Trophoblast cell (in vitro differentiated cells and primary cell): ENCODE measurements around the gene MAP2.

Experiments
- DNase-seq, 2 donors: peaks; one replicate each; pipeline ENCODE4 v3.0.0-alpha.2; 2016
- H2AFZ ChIP-seq: 2 replicates; pipeline ENCODE4 v1.6.1; 2013; ENCODE audit warnings: low read length, moderate library complexity, mild to moderate bottlenecking; ENCODE audit not compliant: insufficient read depth, poor library complexity
- H2AK5ac ChIP-seq: 2 replicates; pipeline ENCODE4 v1.6.1; 2013; ENCODE audit warnings: mild to moderate bottlenecking, low read length
- H2BK120ac ChIP-seq: 2 replicates; pipeline ENCODE4 v1.6.1; 2013; ENCODE audit warnings: low read length, mild to moderate bottlenecking, moderate library complexity; ENCODE audit not compliant: insufficient read depth, poor library complexity
- H2BK12ac ChIP-seq: 2 replicates; pipeline ENCODE4 v1.6.1; 2013; ENCODE audit warnings: mild to moderate bottlenecking, low read length, moderate library complexity
- H2BK5ac ChIP-seq: 2 replicates; pipeline ENCODE4 v1.6.1; 2013; ENCODE audit warnings: low read length, low read depth, moderate library complexity, mild to moderate bottlenecking; ENCODE audit not compliant: poor library complexity
- H3K14ac ChIP-seq: 2 replicates; pipeline ENCODE4 v1.6.1; 2013; ENCODE audit warnings: mild to moderate bottlenecking, low read length
- H3K18ac ChIP-seq: 2 replicates; pipeline ENCODE4 v1.6.1; 2013; ENCODE audit warnings: mild to moderate bottlenecking, low read length
- H3K23ac ChIP-seq: 2 replicates; pipeline ENCODE4 v1.6.1; 2013; ENCODE audit warnings: low read length
- H3K27ac ChIP-seq: 2 replicates; pipeline ENCODE4 v1.5.1; 2013; ENCODE audit warnings: low read depth, mild to moderate bottlenecking, inconsistent platforms, low read length, moderate library complexity
- H3K27me3 ChIP-seq: 2 replicates; pipeline ENCODE4 v1.6.1; 2013; ENCODE audit warnings: inconsistent platforms, mild to moderate bottlenecking, low read length, moderate library complexity; ENCODE audit not compliant: insufficient read depth
- H3K36me3 ChIP-seq, 2 experiments: 1 replicate in 1 of 2; 2 replicates in 1 of 2; pipeline ENCODE4 v1.6.1; 2013; ENCODE audit warnings: low read length in 2 of 2, mild to moderate bottlenecking in 2 of 2, moderate library complexity in 1 of 2; ENCODE audit not compliant: insufficient read depth in 2 of 2, control insufficient read depth in 1 of 2
- H3K4ac ChIP-seq: 2 replicates; pipeline ENCODE4 v1.6.1; 2013; ENCODE audit warnings: low read depth, mild to moderate bottlenecking, low read length, moderate library complexity
- H3K4me1 ChIP-seq, 2 experiments: 1 replicate in 1 of 2; 2 replicates in 1 of 2; pipeline ENCODE4 v1.6.1; 2013; ENCODE audit warnings: low read length in 2 of 2, mild to moderate bottlenecking in 2 of 2, moderate library complexity in 1 of 2; ENCODE audit not compliant: insufficient read depth in 2 of 2, control insufficient read depth in 1 of 2
- H3K4me2 ChIP-seq: 2 replicates; pipeline ENCODE4 v1.6.1; 2013; ENCODE audit warnings: inconsistent platforms, mild to moderate bottlenecking, low read length, moderate library complexity
- H3K4me3 ChIP-seq: 2 replicates; pipeline ENCODE4 v1.5.1; 2013; ENCODE audit warnings: mild to moderate bottlenecking, low read depth, low read length, inconsistent platforms
- H3K79me1 ChIP-seq: one replicate; pipeline ENCODE4 v1.6.1; 2013; ENCODE audit warnings: low read length
- H3K79me2 ChIP-seq: 2 replicates; pipeline ENCODE4 v1.6.1; 2013; ENCODE audit warnings: low read length, mild to moderate bottlenecking; ENCODE audit not compliant: control insufficient read depth, insufficient read depth, poor library complexity
- H3K9ac ChIP-seq: 2 replicates; pipeline ENCODE4 v1.6.1; 2013; ENCODE audit warnings: mild to moderate bottlenecking, low read length
- H3K9me3 ChIP-seq: 2 replicates; pipeline ENCODE4 v1.6.1; 2013; ENCODE audit warnings: low read depth, mild to moderate bottlenecking, control low read depth, inconsistent platforms, low read length; ENCODE audit not compliant: insufficient read depth
- H4K12ac ChIP-seq: 2 replicates; pipeline ENCODE4 v1.6.1; 2013; ENCODE audit warnings: low read depth, mild to moderate bottlenecking, low read length, moderate library complexity
- H4K8ac ChIP-seq: 2 replicates; pipeline ENCODE4 v1.6.1; 2013; ENCODE audit warnings: low read depth, mild to moderate bottlenecking, low read length, moderate library complexity
- H4K91ac ChIP-seq: one replicate; pipeline ENCODE4 v1.6.1; 2013; ENCODE audit warnings: low read depth, mild to moderate bottlenecking, low read length, moderate library complexity
- WGBS: extraction: QIAGEN DNeasy Blood & Tissue Kit; methylation state at CpG from one replicate; pipeline ENCODE4 v1.1.7; 2013; ENCODE audit warnings: missing lambda C conversion rate; ENCODE audit not compliant: insufficient read length, insufficient coverage; ENCODE audit errors: extremely low coverage; 5-methylcytosine and 5-hydroxymethylcytosine counted together

The MAP2 gene

GRCh38 chr2:209680596-209680995 is 256.7 kb downstream of the MAP2 start:
- no peaks in the 10 kb centered on the region for H3K4me1 ChIP-seq
- WGBS = no CpG with 5 or more reads among the region's 1 CpG

GRCh38 chr2:209681201-209681735 is 257.4 kb downstream of the MAP2 start:
- Histone ChIP-seq H4K91ac (no peak overlapping the region), H3K9me3 (no peaks in the 10 kb centered on the region), H3K23ac (no peak overlapping the region), H3K18ac (no peak overlapping the region), H3K4me3 (no peak overlapping the region), H2BK5ac (no peak overlapping the region), H2BK120ac (no peak overlapping the region), H2BK12ac (no peak overlapping the region), H4K12ac (no peak overlapping the region), H2AK5ac (no peak overlapping the region), H3K36me3 (no peaks in the 10 kb centered on the region), H3K9ac (no peak overlapping the region), H3K4me2 (no peak overlapping the region), H3K14ac (no peak overlapping the region), H3K79me2 (no peaks in the 10 kb centered on the region), H3K27me3 (no peaks in the 10 kb centered on the region), H3K27ac (no peak overlapping the region), H4K8ac (no peak overlapping the region), H3K4me1 (no peaks in the 10 kb centered on the region), H3K79me1 (no peaks in the 10 kb centered on the region), H3K4ac (no peak overlapping the region), H2AFZ (no peak overlapping the region)
- DNase-seq = no peak
- WGBS = no CpG with 5 or more reads among the region's 1 CpG

More at GRCh38 chr2:209680596-209680995, 256.7 kb downstream of the MAP2 start:
- Histone ChIP-seq H3K14ac (no peak overlapping the region), H4K8ac (no peak overlapping the region), H2AK5ac (no peak overlapping the region), H3K27ac (no peak overlapping the region), H3K4ac (no peak overlapping the region), H3K23ac (no peak overlapping the region), H2BK5ac (no peak overlapping the region), H3K79me1 (no peaks in the 10 kb centered on the region), H3K9ac (no peak overlapping the region), H4K91ac (no peak overlapping the region), H2BK120ac (no peak overlapping the region), H2AFZ (no peak overlapping the region), H3K27me3 (no peaks in the 10 kb centered on the region), H3K4me2 (no peak overlapping the region), H2BK12ac (no peak overlapping the region), H3K18ac (no peak overlapping the region), H3K36me3 (no peaks in the 10 kb centered on the region), H3K9me3 (no peaks in the 10 kb centered on the region), H4K12ac (no peak overlapping the region), H3K79me2 (no peaks in the 10 kb centered on the region), H3K4me3 (no peak overlapping the region)
- DNase-seq = no peak

GRCh38 chr2:209682646-209683045 is 258.8 kb downstream of the MAP2 start:
- no peak overlapping the region for H3K23ac ChIP-seq
- no peaks in the 10 kb centered on the region for H3K9me3 ChIP-seq
- no peak overlapping the region for H3K27ac ChIP-seq
- H3K79me1 ChIP-seq = no peaks in the 10 kb centered on the region
- no peak overlapping the region for H3K18ac ChIP-seq
- no peak overlapping the region for H4K12ac ChIP-seq
- no peak overlapping the region for H2BK12ac ChIP-seq
- no peaks in the 10 kb centered on the region for H3K27me3 ChIP-seq
- DNase-seq = no peak
- no peak overlapping the region for H2BK5ac ChIP-seq
- no peak overlapping the region for H3K4ac ChIP-seq
- WGBS = no CpG with 5 or more reads among the region's 4 CpGs
- no peak overlapping the region for H3K14ac ChIP-seq
- no peak overlapping the region for H2AK5ac ChIP-seq
- H3K4me2 ChIP-seq = no peak overlapping the region
- no peak overlapping the region for H3K4me3 ChIP-seq
- H3K4me1 ChIP-seq = no peaks in the 10 kb centered on the region
- no peak overlapping the region for H4K8ac ChIP-seq
- H2BK120ac ChIP-seq = no peak overlapping the region
- no peaks in the 10 kb centered on the region for H3K79me2 ChIP-seq
- no peak overlapping the region for H2AFZ ChIP-seq
- no peak overlapping the region for H4K91ac ChIP-seq
- H3K36me3 ChIP-seq = no peaks in the 10 kb centered on the region
- H3K9ac ChIP-seq = no peak overlapping the region

GRCh38 chr2:209685340-209685739 is 261.5 kb downstream of the MAP2 start:
- H2AK5ac ChIP-seq = no peak overlapping the region
- H3K9me3 ChIP-seq = no peaks in the 10 kb centered on the region
- no peaks in the 10 kb centered on the region for H3K79me2 ChIP-seq
- DNase-seq = no peak
- no peak overlapping the region for H3K23ac ChIP-seq
- H2BK5ac ChIP-seq = no peak overlapping the region
- H3K27ac ChIP-seq = no peak overlapping the region
- no peak overlapping the region for H3K4me2 ChIP-seq
- H3K18ac ChIP-seq = no peak overlapping the region
- no peak overlapping the region for H2AFZ ChIP-seq
- no peak overlapping the region for H3K4ac ChIP-seq
- H4K91ac ChIP-seq = no peak overlapping the region
- H2BK12ac ChIP-seq = no peak overlapping the region
- H3K4me1 ChIP-seq = no peaks in the 10 kb centered on the region
- H3K27me3 ChIP-seq = no peaks in the 10 kb centered on the region
- no peak overlapping the region for H3K9ac ChIP-seq
- H3K36me3 ChIP-seq = no peaks in the 10 kb centered on the region
- no peak overlapping the region for H4K8ac ChIP-seq
- H3K14ac ChIP-seq = no peak overlapping the region
- H3K79me1 ChIP-seq = no peaks in the 10 kb centered on the region
- H3K4me3 ChIP-seq = no peak overlapping the region
- H4K12ac ChIP-seq = no peak overlapping the region
- no peak overlapping the region for H2BK120ac ChIP-seq
- WGBS = no CpG with 5 or more reads among the region's 1 CpG
